ENCODE results near the gene C5orf46.

DNA sequence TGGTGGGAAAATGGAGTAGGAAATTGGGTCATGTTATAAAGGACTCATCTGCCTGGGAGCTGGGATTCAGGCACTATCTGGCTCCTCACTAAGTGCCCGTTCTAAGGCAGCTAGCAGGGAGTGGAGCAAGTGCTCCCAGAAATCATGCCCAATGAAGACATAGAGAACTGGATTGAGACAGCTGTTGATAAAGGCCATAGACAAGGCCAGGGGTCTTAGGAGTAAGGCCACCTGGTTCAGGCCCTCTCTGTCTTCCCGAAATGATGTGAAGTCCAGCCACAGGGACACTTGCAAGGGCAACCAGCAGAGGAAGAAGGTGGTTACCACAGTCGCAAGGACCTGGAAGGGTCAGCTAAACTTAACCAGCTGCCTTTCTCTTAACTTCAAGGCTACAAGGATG lies 54.8 kb downstream of the C5orf46 start:
- TF ChIP-seq CTCF (IDR thresholded peaks at IDR 0.05 in 8 of 11, conservative IDR thresholded peaks at IDR 0.05 in 3 of 11) = no peak
- no peak for TF ChIP-seq POLR2A (IDR thresholded peaks at IDR 0.05)

Measured in spleen (tissue), 7 donors.